HCT116 (cell line): ENCODE data around the gene QPCT.

ENCODE experiments used
- POLR2A ChIP-seq: IDR thresholded peaks from 2 replicates; pipeline ENCODE4 v1.7.0; 2011; ENCODE audit warnings: borderline replicate concordance; ENCODE audit not compliant: insufficient read depth, insufficient read length; ENCODE audit errors: extremely low read depth
- POLR2AphosphoS5 ChIP-seq: IDR thresholded peaks from 2 replicates; pipeline ENCODE4 v1.6.1; 2011; ENCODE audit warnings: mild to moderate bottlenecking, low read depth, low read length, moderate library complexity
- TF ChIP-seq, protein P1 (sequence below), 3 experiments: fragments of 200-600 bp in 1 of 3; sonication (generic) in 1 of 3; IDR thresholded peaks in 2 of 3; conservative IDR thresholded peaks in 1 of 3; 2 replicates each; pipeline ENCODE4 v1.5.1; 2012 to 2017; ENCODE audit warnings: low read depth in 2 of 3, low read length in 2 of 3, antibody characterized with exemption in 1 of 3, borderline replicate concordance in 1 of 3, control low read depth in 1 of 3, mild to moderate bottlenecking in 1 of 3, mixed read lengths in 1 of 3, mixed run types in 1 of 3, moderate library complexity in 1 of 3; ENCODE audit not compliant: insufficient read depth in 1 of 3

DNA sequence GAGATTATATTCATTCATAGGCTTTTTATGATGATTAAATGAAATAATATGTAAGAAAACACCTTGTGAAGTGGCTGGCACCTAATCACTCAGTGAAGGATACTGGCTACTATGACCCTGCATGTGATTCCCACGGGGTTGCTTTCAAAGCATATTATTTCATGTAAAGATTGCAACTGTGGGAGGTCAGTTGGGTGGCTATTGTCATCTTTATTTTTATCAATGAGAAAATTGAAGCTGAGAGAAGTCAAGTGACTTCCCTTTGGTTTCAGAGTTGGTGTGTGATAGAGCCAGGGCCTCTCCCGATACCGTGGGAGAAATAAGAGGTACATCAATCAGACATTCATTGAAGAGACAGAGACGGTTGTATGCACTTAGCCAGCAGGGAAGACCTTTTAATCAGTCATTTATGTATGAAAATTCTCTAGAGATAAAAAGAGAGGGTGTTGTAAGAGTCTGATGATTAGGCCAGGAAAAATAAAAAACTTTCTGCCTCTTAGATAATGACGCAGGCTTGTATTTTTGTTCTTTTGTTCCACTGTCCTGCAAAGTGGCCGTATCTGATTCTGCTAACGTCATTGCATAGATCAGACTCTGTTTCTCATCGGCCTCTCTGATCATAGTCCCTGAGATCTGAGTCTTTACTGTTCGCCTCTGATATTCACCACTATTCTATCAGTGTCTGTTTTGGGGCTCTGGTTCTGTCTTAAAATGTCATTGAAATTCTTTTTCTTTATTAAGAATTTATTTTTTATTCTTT is 50.5 kb downstream of the QPCT start:
- TF ChIP-seq, protein P1, sequence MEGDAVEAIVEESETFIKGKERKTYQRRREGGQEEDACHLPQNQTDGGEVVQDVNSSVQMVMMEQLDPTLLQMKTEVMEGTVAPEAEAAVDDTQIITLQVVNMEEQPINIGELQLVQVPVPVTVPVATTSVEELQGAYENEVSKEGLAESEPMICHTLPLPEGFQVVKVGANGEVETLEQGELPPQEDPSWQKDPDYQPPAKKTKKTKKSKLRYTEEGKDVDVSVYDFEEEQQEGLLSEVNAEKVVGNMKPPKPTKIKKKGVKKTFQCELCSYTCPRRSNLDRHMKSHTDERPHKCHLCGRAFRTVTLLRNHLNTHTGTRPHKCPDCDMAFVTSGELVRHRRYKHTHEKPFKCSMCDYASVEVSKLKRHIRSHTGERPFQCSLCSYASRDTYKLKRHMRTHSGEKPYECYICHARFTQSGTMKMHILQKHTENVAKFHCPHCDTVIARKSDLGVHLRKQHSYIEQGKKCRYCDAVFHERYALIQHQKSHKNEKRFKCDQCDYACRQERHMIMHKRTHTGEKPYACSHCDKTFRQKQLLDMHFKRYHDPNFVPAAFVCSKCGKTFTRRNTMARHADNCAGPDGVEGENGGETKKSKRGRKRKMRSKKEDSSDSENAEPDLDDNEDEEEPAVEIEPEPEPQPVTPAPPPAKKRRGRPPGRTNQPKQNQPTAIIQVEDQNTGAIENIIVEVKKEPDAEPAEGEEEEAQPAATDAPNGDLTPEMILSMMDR (IDR thresholded peaks at IDR 0.05 in 2 of 3, conservative IDR thresholded peaks at IDR 0.05 in 1 of 3; ENCODE audit: borderline replicate concordance in 1 of 3, insufficient read depth in 1 of 3, low read depth in 2 of 3, low read length in 2 of 3) = no peak
- no peak for TF ChIP-seq POLR2AphosphoS5
- no peak for TF ChIP-seq POLR2A
